ENCODE measurements around the gene ZNF609.
A peak's percentile ranks its signal among the peaks of the same experiment; 100 is the strongest.

The ZNF609 gene

GRCh38 chr15:64673866-64674265, 213.5 kb downstream of the ZNF609 start:
- no peak for DNase-seq

- no peak for DNase-seq
Observed at GRCh38 chr15:64678126-64678819, 217.9 kb downstream of the ZNF609 start.

- no peak for DNase-seq
Observed at GRCh38 chr15:64680097-64680496, 219.7 kb downstream of the ZNF609 start.

- DNase-seq, result peak; percentile 14
Observed at GRCh38 chr15:64681424-64682024, 221.1 kb downstream of the ZNF609 start.

- no peak for DNase-seq
Observed at GRCh38 chr15:64682255-64682654, 221.9 kb downstream of the ZNF609 start.

- DNase-seq, result no peak
Observed at GRCh38 chr15:64683378-64683777, 223.0 kb downstream of the ZNF609 start.

GRCh38 chr15:64685230-64685888, 225.0 kb downstream of the ZNF609 start:
- DNase-seq, result no peak

- DNase-seq, result peak; percentile 57
Observed at GRCh38 chr15:64686130-64686735, 225.9 kb downstream of the ZNF609 start.

- DNase-seq, result no peak
Observed at GRCh38 chr15:64687172-64687571, 226.8 kb downstream of the ZNF609 start.

GRCh38 chr15:64687688-64688087, 227.3 kb downstream of the ZNF609 start:
- DNase-seq, result no peak

GRCh38 chr15:64688770-64689169, 228.4 kb downstream of the ZNF609 start:
- no peak for DNase-seq

GRCh38 chr15:64690008-64690407, 229.6 kb downstream of the ZNF609 start:
- DNase-seq, result no peak

GRCh38 chr15:64690578-64691296, 230.4 kb downstream of the ZNF609 start:
- no peak for DNase-seq

GRCh38 chr15:64691896-64692565, 231.7 kb downstream of the ZNF609 start:
- DNase-seq, result peak; percentile 8

- no peak for DNase-seq
Observed at GRCh38 chr15:64693134-64693533, 232.8 kb downstream of the ZNF609 start.

GRCh38 chr15:64694816-64695215, 234.4 kb downstream of the ZNF609 start:
- DNase-seq, result no peak

GRCh38 chr15:64695561-64695992, 235.2 kb downstream of the ZNF609 start:
- no peak for DNase-seq

- no peak for DNase-seq
Observed at GRCh38 chr15:64696481-64696880, 236.1 kb downstream of the ZNF609 start.

GRCh38 chr15:64697911-64698369, 237.6 kb downstream of the ZNF609 start:
- peak; percentile 26 for DNase-seq

- no peak for DNase-seq
Observed at GRCh38 chr15:64698823-64699222, 238.4 kb downstream of the ZNF609 start.

GRCh38 chr15:64699751-64700388, 239.5 kb downstream of the ZNF609 start:
- no peak for DNase-seq

GRCh38 chr15:64701051-64701450, 240.7 kb downstream of the ZNF609 start:
- no peak for DNase-seq
